Measurements from ENCODE around the gene ANKRD37. TPM values are rescaled to one million over a fixed set of nuclear protein-coding genes. Genes with fewer than 3 reads are reported as not detected.

Gene ANKRD37
- total RNA-seq, 1 donor from 2014 or later, result 6.1 TPM

GRCh38 chr4:185424905-185425646 lies 28.4 kb downstream of the ANKRD37 start:
- DNase-seq (ENCODE audit: low read depth) (peak; percentile 3), FAIRE-seq (no peak)
- Mint-ChIP-seq H3K36me3 (ENCODE audit: low read depth, unreplicated experiment) (no peaks in the 10 kb centered on the region), H3K4me3 (ENCODE audit: unreplicated experiment) (peak overlapping the region; percentile 94), H3K27me3 (ENCODE audit: low read depth, unreplicated experiment) (no peaks in the 10 kb centered on the region), H3K27ac (ENCODE audit: unreplicated experiment) (peak overlapping the region; percentile 100), H3K9me3 (ENCODE audit: unreplicated experiment) (no peaks in the 10 kb centered on the region), H3K4me1 (ENCODE audit: low read depth, unreplicated experiment) (peaks cover 21% of the 10 kb centered on the region)
- peaks cover 15% of the 10 kb centered on the region for H3K4me1 ChIP-seq (ENCODE audit: insufficient read depth, low read length)
- H3K27me3 ChIP-seq (ENCODE audit: insufficient read depth, low read length), result no peaks in the 10 kb centered on the region
- peak overlapping the region; percentile 100 for H3K27ac ChIP-seq (ENCODE audit: low read depth, low read length)
- H3K9me3 ChIP-seq (ENCODE audit: insufficient read depth, low read depth, low read length), result no peaks in the 10 kb centered on the region
- peak overlapping the region; percentile 98 for H2AFZ ChIP-seq (ENCODE audit: low read depth, low read length)
- H3K79me2 ChIP-seq (ENCODE audit: insufficient read depth, low read length), result peaks cover 29% of the 10 kb centered on the region
- TF ChIP-seq CTCF (IDR thresholded peaks at IDR 0.05; ENCODE audit: insufficient read depth, low read depth, low read length) (no peak), EZH2 (IDR thresholded peaks at IDR 0.05; ENCODE audit: insufficient read depth, low read length) (no peak)
- no peaks in the 10 kb centered on the region for H4K20me1 ChIP-seq (ENCODE audit: insufficient read depth, low read length)
- H3K4me3 ChIP-seq (ENCODE audit: insufficient read depth, low read depth, low read length), result peak overlapping the region; percentile 94
- H3K4me2 ChIP-seq (ENCODE audit: low read length), result peak overlapping the region; percentile 86
- peaks cover 3% of the 10 kb centered on the region for H3K36me3 ChIP-seq (ENCODE audit: insufficient read depth, low read length)
- H3K9ac ChIP-seq (ENCODE audit: low read length), result peak overlapping the region; percentile 97

- peak within 1 kb of the TSS; percentile 100 for H3K27ac Mint-ChIP-seq (ENCODE audit: unreplicated experiment)
- H3K4me2 ChIP-seq (ENCODE audit: low read length), result peak within 1 kb of the TSS; percentile 86
- DNase-seq (ENCODE audit: low read depth) (peak; percentile 82), FAIRE-seq (no peak)
- H3K27me3 Mint-ChIP-seq (ENCODE audit: low read depth, unreplicated experiment), result no peaks in the 10 kb centered on the region
- peak within 1 kb of the TSS; percentile 94 for H3K4me3 Mint-ChIP-seq (ENCODE audit: unreplicated experiment)
- peaks cover 3% of the 10 kb centered on the region for H3K36me3 ChIP-seq (ENCODE audit: insufficient read depth, low read length)
- H3K4me1 Mint-ChIP-seq (ENCODE audit: low read depth, unreplicated experiment), result peaks cover 21% of the 10 kb centered on the region
- H3K27ac ChIP-seq (ENCODE audit: low read depth, low read length), result peak within 1 kb of the TSS; percentile 100
- no peaks in the 10 kb centered on the region for H4K20me1 ChIP-seq (ENCODE audit: insufficient read depth, low read length)
- no peaks in the 10 kb centered on the region for H3K36me3 Mint-ChIP-seq (ENCODE audit: low read depth, unreplicated experiment)
- peak within 1 kb of the TSS; percentile 94 for H3K4me3 ChIP-seq (ENCODE audit: insufficient read depth, low read depth, low read length)
- peak within 1 kb of the TSS; percentile 97 for H3K9ac ChIP-seq (ENCODE audit: low read length)
- peaks cover 15% of the 10 kb centered on the region for H3K4me1 ChIP-seq (ENCODE audit: insufficient read depth, low read length)
- H3K79me2 ChIP-seq (ENCODE audit: insufficient read depth, low read length), result peaks cover 29% of the 10 kb centered on the region
- no peaks in the 10 kb centered on the region for H3K9me3 ChIP-seq (ENCODE audit: insufficient read depth, low read depth, low read length)
- peak within 1 kb of the TSS; percentile 98 for H2AFZ ChIP-seq (ENCODE audit: low read depth, low read length)
- TF ChIP-seq CTCF (IDR thresholded peaks at IDR 0.05; ENCODE audit: insufficient read depth, low read depth, low read length), result no peak
- TF ChIP-seq EZH2 (IDR thresholded peaks at IDR 0.05; ENCODE audit: insufficient read depth, low read length), result no peak
- no peaks in the 10 kb centered on the region for H3K9me3 Mint-ChIP-seq (ENCODE audit: unreplicated experiment)
- H3K27me3 ChIP-seq (ENCODE audit: insufficient read depth, low read length), result no peaks in the 10 kb centered on the region
Observed at GRCh38 chr4:185425647-185426352, 29.2 kb downstream of the ANKRD37 start, which contains the start of gene UFSP2. UFSP2 (minus strand) TSS chr4:185425964; CDS start chr4:185425868, 96 bp downstream.
